Transverse colon (tissue), 4 donors: ENCODE measurements around the gene JAM2. TPM values are rescaled to one million over a fixed set of nuclear protein-coding genes. Genes with fewer than 3 reads are reported as not detected.

Source experiments
- DNase-seq: peaks from one replicate; pipeline ENCODE4 v3.0.0-alpha.2; 2019
- H3K27ac ChIP-seq, 4 donors: fragments of 200-600 bp; sonication (generic); 2 replicates each; pipeline ENCODE4 v1.5.1; 2016 to 2018; ENCODE audit warnings: inconsistent platforms in 4 of 4
- H3K27me3 ChIP-seq: fragments of 200-600 bp; sonication (generic); 2 replicates; pipeline ENCODE4 v1.5.1; 2017; ENCODE audit warnings: inconsistent platforms
- H3K36me3 ChIP-seq, 4 donors: fragments of 200-600 bp; sonication (generic); 2 replicates each; pipeline ENCODE4 v1.5.1; 2017 to 2019; ENCODE audit warnings: inconsistent platforms in 4 of 4
- H3K4me1 ChIP-seq, 4 donors: fragments of 200-600 bp; sonication (generic); 2 replicates each; pipeline ENCODE4 v1.5.1; 2017 to 2020; ENCODE audit warnings: inconsistent platforms in 4 of 4
- H3K4me3 ChIP-seq, 4 donors: fragments of 200-600 bp; sonication (generic); 1 replicate in 1 of 4; 2 replicates in 3 of 4; pipeline versions ENCODE4 v1.5.1 to v1.6.1; 2017 to 2019; ENCODE audit warnings: inconsistent platforms in 4 of 4
- H3K9me3 ChIP-seq, 2 donors: fragments of 200-600 bp; sonication (generic); 2 replicates each; pipeline ENCODE4 v1.5.1; 2017 to 2019; ENCODE audit warnings: inconsistent platforms in 2 of 2
- CTCF ChIP-seq, 5 experiments: fragments of 200-600 bp in 3 of 5; fragments of 450-650 bp in 2 of 5; sonication (generic) in 3 of 5; IDR thresholded peaks; 1 replicate in 2 of 5; 2 replicates in 3 of 5; pipeline ENCODE4 v1.5.1; 2016 to 2017; ENCODE audit warnings: antibody characterized with exemption in 5 of 5, inconsistent platforms in 3 of 5, mild to moderate bottlenecking in 2 of 5, moderate library complexity in 1 of 5
- EP300 ChIP-seq: sonication (generic); formaldehyde crosslinking; IDR thresholded peaks from one replicate; pipeline ENCODE4 v1.6.1; 2017; ENCODE audit warnings: antibody characterized with exemption, low read depth
- POLR2A ChIP-seq: fragments of 450-650 bp; IDR thresholded peaks from one replicate; pipeline ENCODE4 v1.6.1; 2016; ENCODE audit warnings: antibody characterized with exemption, mild to moderate bottlenecking, moderate library complexity
- POLR2AphosphoS5 ChIP-seq, 3 donors: sonication (generic); formaldehyde crosslinking; IDR thresholded peaks; one replicate each; pipeline ENCODE4 v1.6.1; 2016; ENCODE audit warnings: antibody characterized with exemption in 3 of 3
- WGBS, 2 donors: methylation state at CpG; one replicate each; pipeline ENCODE4 v1.1.5; 2018; ENCODE audit warnings: low coverage in 1 of 2; 5-methylcytosine and 5-hydroxymethylcytosine counted together
- in situ Hi-C, 4 donors: fragments of 200-750 bp; cut with MboI; loops; one replicate each; pipeline versions ENCODE4 v1.15.0 to v1.15.1; 2017; ENCODE audit warnings: low sequenced_read_pairs in 3 of 4, low pct_ligation_motif_present in 1 of 4, low pct_unique_long_range_greater_than_20kb in 1 of 4
- intact Hi-C: fragments of 100-400 bp; cut with DNase I; formaldehyde crosslinking; loops from one replicate; pipeline ENCODE4 v1.15.1; 2023; ENCODE audit warnings: low total_unique reads
- total RNA-seq, 4 donors: library from RNA; depleted of rRNA; stranded (reverse); fragments of >200 nt; gene quantifications; one replicate each; pipeline ENCODE4 v1.1.0, GENCODE V29; 2016

The JAM2 gene
- total RNA-seq, 4 donors from 2014 or later: 0.75 to 7.4 (median 4.7) TPM

DNA sequence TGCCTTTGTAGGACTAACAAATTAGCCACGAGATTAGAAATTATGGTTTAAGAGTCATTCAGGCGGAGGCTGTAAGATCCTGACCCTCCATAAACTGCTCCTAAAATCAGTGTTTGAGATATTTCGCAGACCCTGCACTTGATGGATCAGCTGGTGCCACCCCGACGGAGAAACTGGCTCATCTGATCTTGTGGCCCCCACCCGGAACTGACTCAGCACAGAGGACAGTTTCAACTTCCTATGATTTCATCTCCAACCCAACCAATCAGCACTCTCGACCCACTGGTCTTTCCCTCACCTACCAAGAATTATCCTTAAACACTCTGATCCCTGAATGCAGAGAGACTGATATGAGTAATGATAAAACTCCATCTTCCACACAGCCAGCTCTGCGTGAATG, 3.7 kb upstream of the JAM2 start:
- Histone ChIP-seq H3K4me1 (peaks cover 0 to 15% (median 5%) of the 10 kb centered on the region in 4 donors), H3K27me3 (peaks cover 29% of the 10 kb centered on the region), H3K4me3 (no peak overlapping the region), H3K27ac (no peak overlapping the region), H3K9me3 (no peaks in the 10 kb centered on the region), H3K36me3 (no peaks in the 10 kb centered on the region)
- intact Hi-C loops: no loop called here
- DNase-seq: no peak
- TF ChIP-seq POLR2A: no peak
- TF ChIP-seq EP300: no peak
- TF ChIP-seq CTCF (IDR thresholded peaks at IDR 0.05): no peak
- TF ChIP-seq POLR2AphosphoS5 (IDR thresholded peaks at IDR 0.05): no peak
- WGBS, 2 donors: 81 to 88% methylated on average over 4 to 8 of the region's 8 CpGs
- in situ Hi-C loops: no loop called here

- DNase-seq: no peak
- Histone ChIP-seq H3K27me3 (peaks cover 41% of the 10 kb centered on the region), H3K9me3 (no peaks in the 10 kb centered on the region), H3K4me3 (no peak overlapping the region), H3K36me3 (no peaks in the 10 kb centered on the region), H3K27ac (no peak overlapping the region), H3K4me1 (peaks cover 0 to 15% (median 5%) of the 10 kb centered on the region in 4 donors)
- WGBS, 2 donors: 71 to 94% methylated on average over 2 of the region's 2 CpGs
- intact Hi-C loops: no loop called here
- no peak for TF ChIP-seq CTCF (IDR thresholded peaks at IDR 0.05)
- TF ChIP-seq POLR2A: no peak
- no peak for TF ChIP-seq EP300
- TF ChIP-seq POLR2AphosphoS5 (IDR thresholded peaks at IDR 0.05): no peak
- in situ Hi-C loops: no loop called here
Measured at GRCh38 chr21:25636727-25637126, 2.3 kb upstream of the JAM2 start.

- no peak for DNase-seq
- Histone ChIP-seq H3K27ac (peak overlapping the region in 3 of 4 donors; percentile 62 to 83 (median 81)), H3K9me3 (no peaks in the 10 kb centered on the region), H3K27me3 (peaks cover 41% of the 10 kb centered on the region), H3K4me3 (no peak overlapping the region), H3K36me3 (no peaks in the 10 kb centered on the region), H3K4me1 (peaks cover 0 to 15% (median 5%) of the 10 kb centered on the region in 4 donors)
- TF ChIP-seq POLR2AphosphoS5 (IDR thresholded peaks at IDR 0.05) (no peak), EP300 (no peak), POLR2A (no peak), CTCF (IDR thresholded peaks at IDR 0.05) (no peak)
- intact Hi-C loops: no loop called here
- WGBS, 2 donors: 56 to 58% methylated on average over 5 of the region's 5 CpGs
- in situ Hi-C loops: no loop called here
Measured at GRCh38 chr21:25637851-25638659, 1.0 kb upstream of the JAM2 start.

- Histone ChIP-seq H3K4me1 (peaks cover 0 to 15% (median 5%) of the 10 kb centered on the region in 4 donors), H3K36me3 (no peaks in the 10 kb centered on the region), H3K27ac (peak overlapping the region; percentile 62 to 83 (median 77)), H3K4me3 (peak overlapping the region; percentile 48 to 66 (median 50)), H3K27me3 (peaks cover 41% of the 10 kb centered on the region), H3K9me3 (no peaks in the 10 kb centered on the region)
- 5% methylated on average over 37 of the region's 40 CpGs; no CpG with 5 or more reads in 1 of the 2 donors for WGBS, 2 donors
- intact Hi-C loops (no loop called here), in situ Hi-C loops (no loop called here)
- DNase-seq: peak; percentile 33
- no peak for TF ChIP-seq POLR2AphosphoS5 (IDR thresholded peaks at IDR 0.05)
- no peak for TF ChIP-seq POLR2A
- peak in 2 of 5 experiments; percentile 10 to 37 for TF ChIP-seq CTCF (IDR thresholded peaks at IDR 0.05)
- TF ChIP-seq EP300: no peak
Measured at GRCh38 chr21:25639551-25640201, 618 bp downstream of the JAM2 start.
